H1 (cell line): ENCODE measurements around the gene NEURL1B. TPM values are rescaled to one million over a fixed set of nuclear protein-coding genes. Genes with fewer than 3 reads are reported as not detected.

Experiments used
- CTCF ChIA-PET: fragments of 300-600 bp; sonication (Branson Sonifier 250); formaldehyde crosslinking; loops from one replicate; lab custom pipeline; 2021; ENCODE audit not compliant: partially characterized antibody; lab: Charles Lee
- POLR2A ChIA-PET: fragments of 300-600 bp; sonication (Branson Sonifier 250); formaldehyde crosslinking; loops from one replicate; lab custom pipeline; 2021; ENCODE audit warnings: inconsistent platforms; ENCODE audit not compliant: partially characterized antibody; lab: Charles Lee
- DNase-seq, 2 experiments: peaks; one replicate each; pipeline versions ENCODE4 v3.0.0 to v3.0.0-alpha.2; 2010 to 2022; ENCODE audit warnings: low spot score in 2 of 2, low read depth in 1 of 2, mixed read lengths in 1 of 2
- FAIRE-seq: peaks from 2 replicates; lab custom pipeline; 2011; peaks lifted over from hg19 to GRCh38; lab: Jason Lieb, UNC
- H2AFZ ChIP-seq: 2 replicates; pipeline ENCODE4 v1.8.1; 2012; ENCODE audit warnings: low read length, inconsistent platforms
- H2AK5ac ChIP-seq: 2 replicates; pipeline ENCODE4 v1.6.1; 2013; ENCODE audit warnings: low read depth, low read length
- H2BK120ac ChIP-seq: replicated peaks from 2 replicates; pipeline ENCODE3; 2013; ENCODE audit warnings: low read depth, low read length, inconsistent platforms
- H2BK12ac ChIP-seq: 2 replicates; pipeline ENCODE4 v1.6.1; 2013; ENCODE audit warnings: low read depth, low read length
- H2BK15ac ChIP-seq: 2 replicates; pipeline ENCODE4 v1.6.1; 2013; ENCODE audit warnings: low read length
- H2BK20ac ChIP-seq: 2 replicates; pipeline ENCODE4 v1.6.1; 2013; ENCODE audit warnings: low read length
- H2BK5ac ChIP-seq: 2 replicates; pipeline ENCODE4 v1.6.1; 2013; ENCODE audit warnings: low read depth, low read length
- H3K14ac ChIP-seq: 2 replicates; pipeline ENCODE4 v1.6.1; 2013; ENCODE audit warnings: inconsistent platforms; ENCODE audit not compliant: insufficient read length
- H3K18ac ChIP-seq: 2 replicates; pipeline ENCODE4 v1.6.1; 2013; ENCODE audit warnings: low read length; ENCODE audit errors: extremely low read depth
- H3K23ac ChIP-seq: 2 replicates; pipeline ENCODE4 v1.6.1; 2013; ENCODE audit warnings: inconsistent platforms; ENCODE audit not compliant: insufficient read length
- H3K23me2 ChIP-seq: 2 replicates; pipeline ENCODE4 v1.6.1; 2013; ENCODE audit warnings: low read depth, low read length
- H3K27ac ChIP-seq: 2 replicates; pipeline ENCODE4 v1.6.1; 2011; ENCODE audit warnings: low read depth, low read length, inconsistent platforms
- H3K27me3 ChIP-seq, 4 experiments: replicated peaks in 1 of 4; 1 replicate in 1 of 4; 2 replicates in 3 of 4; pipeline versions ENCODE4 v1.6.1 to v1.8.1; 2011 to 2013; ENCODE audit warnings: low read length in 3 of 4, mild to moderate bottlenecking in 3 of 4, inconsistent platforms in 2 of 4, mixed read lengths in 2 of 4, moderate library complexity in 1 of 4; ENCODE audit not compliant: control insufficient read depth in 3 of 4, insufficient read depth in 3 of 4; ENCODE audit errors: extremely low read depth in 1 of 4
- H3K36me3 ChIP-seq, 4 experiments: 2 replicates each; pipeline versions ENCODE4 v1.6.1 to v1.8.1; 2011 to 2013; ENCODE audit warnings: mild to moderate bottlenecking in 4 of 4, low read length in 3 of 4, moderate library complexity in 2 of 4, control low read depth in 1 of 4, inconsistent platforms in 1 of 4; ENCODE audit not compliant: insufficient read depth in 4 of 4, control insufficient read depth in 2 of 4
- H3K4ac ChIP-seq: replicated peaks from 2 replicates; pipeline ENCODE3; 2013; ENCODE audit warnings: low read length, low read depth, mixed read lengths, inconsistent platforms; ENCODE audit not compliant: insufficient read length
- H3K4me1 ChIP-seq, 4 experiments: replicated peaks in 1 of 4; 1 replicate in 1 of 4; 2 replicates in 3 of 4; pipeline versions ENCODE4 v1.6.1 to v1.8.1; 2011 to 2013; ENCODE audit warnings: low read length in 3 of 4, inconsistent platforms in 2 of 4, mixed read lengths in 1 of 4; ENCODE audit not compliant: insufficient read depth in 4 of 4, control insufficient read depth in 3 of 4
- H3K4me2 ChIP-seq, 2 experiments: 2 replicates each; pipeline versions ENCODE4 v1.6.1 to v1.8.1; 2011 to 2013; ENCODE audit warnings: low read depth in 2 of 2, low read length in 2 of 2, control low read depth in 1 of 2, inconsistent platforms in 1 of 2, mild to moderate bottlenecking in 1 of 2; ENCODE audit not compliant: insufficient read depth in 1 of 2
- H3K4me3 ChIP-seq, 4 experiments: fragments of 200-600, 300-600 bp in 1 of 4; sonication (generic), shearing (Covaris generic), sonication (Bioruptor Twin) in 1 of 4; 2 replicates each; pipeline versions ENCODE4 v1.5.1 to v1.8.1; 2011 to 2016; ENCODE audit warnings: low read length in 4 of 4, low read depth in 3 of 4, control low read depth in 2 of 4, inconsistent platforms in 2 of 4, mild to moderate bottlenecking in 2 of 4, mixed read lengths in 1 of 4, moderate library complexity in 1 of 4; ENCODE audit not compliant: insufficient read depth in 2 of 4; ENCODE audit errors: extremely low read depth in 1 of 4
- H3K56ac ChIP-seq: replicated peaks from 2 replicates; pipeline ENCODE3; 2013; ENCODE audit warnings: low read depth, mild to moderate bottlenecking, mixed read lengths, low read length, inconsistent platforms; ENCODE audit not compliant: insufficient read length
- H3K79me1 ChIP-seq: 2 replicates; pipeline ENCODE4 v1.6.1; 2013; ENCODE audit warnings: low read depth, low read length, control low read depth
- H3K79me2 ChIP-seq, 2 experiments: 2 replicates each; pipeline versions ENCODE4 v1.6.1 to v1.8.1; 2012 to 2013; ENCODE audit warnings: low read length in 2 of 2, mild to moderate bottlenecking in 2 of 2, inconsistent platforms in 1 of 2; ENCODE audit not compliant: insufficient read depth in 2 of 2, control insufficient read depth in 1 of 2
- H3K9ac ChIP-seq, 4 experiments: replicated peaks in 1 of 4; 1 replicate in 1 of 4; 2 replicates in 3 of 4; pipeline versions ENCODE4 v1.6.1 to v1.8.1; 2011 to 2013; ENCODE audit warnings: low read depth in 3 of 4, low read length in 3 of 4, control low read depth in 2 of 4, mild to moderate bottlenecking in 2 of 4, moderate library complexity in 2 of 4, inconsistent platforms in 1 of 4; ENCODE audit errors: extremely low read depth in 1 of 4
- H3K9me3 ChIP-seq, 2 experiments: 2 replicates each; pipeline versions ENCODE4 v1.6.1 to v1.8.1; 2012 to 2013; ENCODE audit warnings: mild to moderate bottlenecking in 2 of 2, moderate library complexity in 2 of 2, control low read depth in 1 of 2, inconsistent platforms in 1 of 2, low read depth in 1 of 2, low read length in 1 of 2, mixed read lengths in 1 of 2; ENCODE audit not compliant: insufficient read depth in 2 of 2
- H4K20me1 ChIP-seq, 2 experiments: replicated peaks in 1 of 2; 2 replicates each; pipeline versions ENCODE3 to v1.8.1; 2011 to 2013; ENCODE audit warnings: inconsistent platforms in 2 of 2, low read length in 2 of 2, mild to moderate bottlenecking in 1 of 2; ENCODE audit not compliant: insufficient read depth in 2 of 2, control insufficient read depth in 1 of 2
- H4K5ac ChIP-seq: 2 replicates; pipeline ENCODE4 v1.6.1; 2013; ENCODE audit warnings: low read length, low read depth, mixed read lengths, inconsistent platforms; ENCODE audit not compliant: insufficient read length
- H4K8ac ChIP-seq: 2 replicates; pipeline ENCODE4 v1.8.0; 2013; ENCODE audit warnings: mild to moderate bottlenecking, moderate library complexity, low read length, inconsistent platforms; ENCODE audit not compliant: insufficient read depth; ENCODE audit errors: extremely low read depth
- H4K91ac ChIP-seq: replicated peaks from 2 replicates; pipeline ENCODE3; 2013; ENCODE audit warnings: low read length, mixed read lengths, inconsistent platforms; ENCODE audit not compliant: insufficient read length
- BRCA1 ChIP-seq: IDR thresholded peaks from 2 replicates; pipeline ENCODE4 v1.6.1; 2012; ENCODE audit warnings: low read depth, low read length, improper control_type of control experiment
- CEBPB ChIP-seq: IDR thresholded peaks from 2 replicates; pipeline ENCODE4 v1.6.1; 2012; ENCODE audit warnings: low read depth, low read length
- HDAC6 ChIP-seq: IDR thresholded peaks from one replicate; pipeline ENCODE4 v1.7.1; 2012; ENCODE audit warnings: low read depth, mild to moderate bottlenecking, inconsistent platforms, low read length, moderate library complexity
- KDM1A ChIP-seq: fragments of 200-600, 300-600 bp; sonication (generic); IDR thresholded peaks from 2 replicates; pipeline ENCODE4 v1.7.1; 2016; ENCODE audit warnings: mild to moderate bottlenecking, low read length, borderline replicate concordance
- NANOG ChIP-seq: IDR thresholded peaks from 2 replicates; pipeline ENCODE4 v1.6.1; 2011; ENCODE audit warnings: low read length, low read depth, mild to moderate bottlenecking, inconsistent platforms; ENCODE audit not compliant: insufficient read depth, poor library complexity, severe bottlenecking
- RNF2 ChIP-seq: fragments of 200-900, 300-1000 bp; sonication (generic); IDR thresholded peaks from 2 replicates; pipeline ENCODE4 v1.7.1; 2016; ENCODE audit warnings: borderline replicate concordance, low read depth, mild to moderate bottlenecking, antibody characterized with exemption, low read length; ENCODE audit not compliant: poor library complexity, severe bottlenecking; ENCODE audit errors: missing control alignments
- TAF7 ChIP-seq: optimal IDR thresholded peaks from 2 replicates; pipeline ENCODE3; 2011; ENCODE audit warnings: low read depth, mild to moderate bottlenecking, inconsistent platforms, low read length, moderate library complexity, borderline replicate concordance
- YY1 ChIP-seq: IDR thresholded peaks from 2 replicates; pipeline ENCODE4 v1.6.1; 2011; ENCODE audit warnings: low read depth, mild to moderate bottlenecking, low read length
- WGBS, 2 experiments: shearing (Covaris generic) in 1 of 2; methylation state at CpG; one replicate each; pipeline versions ENCODE4 v1.1.6 to v1.1.7; 2013 to 2015; ENCODE audit warnings: low lambda C conversion rate in 2 of 2, mixed read lengths in 2 of 2, inconsistent platforms in 1 of 2, low coverage in 1 of 2, missing lambda C conversion rate in 1 of 2; ENCODE audit not compliant: insufficient replicate concordance in 2 of 2, insufficient coverage in 1 of 2, insufficient read length in 1 of 2; ENCODE audit errors: extremely low coverage in 1 of 2, missing lambda C conversion rate in 1 of 2; 5-methylcytosine and 5-hydroxymethylcytosine counted together
- polyA plus RNA-seq, 7 experiments: library from polyadenylated mRNA; depleted of rRNA in 3 of 7; stranded (reverse) in 5 of 7; unstranded in 2 of 7; fragments of >200 nt in 5 of 7; fragments of 200-250 nt in 2 of 7; gene quantifications; 1 replicate in 5 of 7; 2 replicates in 1 of 7; 4 replicates in 1 of 7; pipeline versions ENCODE4 v1.2.1 to v1.2.3, GENCODE V29; 2011 to 2013; ENCODE audit warnings: missing spikeins in 2 of 7, mixed read lengths in 2 of 7
- total RNA-seq: library from RNA; stranded (reverse); fragmentation: NEBNext Ultra II Directional; extraction: Animal tissue kit (Norgen Biotek cat#: 25700); gene quantifications from 2 replicates; pipeline ENCODE4 v1.2.1, GENCODE V29; 2021
- TF ChIP-seq, protein P1 (sequence below): IDR thresholded peaks from 2 replicates; pipeline ENCODE4 v1.6.1; 2011; ENCODE audit warnings: low read depth, mild to moderate bottlenecking, low read length; ENCODE audit not compliant: insufficient read depth
- TF ChIP-seq, protein P2 (sequence below), 3 experiments: IDR thresholded peaks; 1 replicate in 2 of 3; 2 replicates in 1 of 3; pipeline versions ENCODE4 v1.5.1 to v1.6.1; 2011; ENCODE audit warnings: low read length in 3 of 3, mild to moderate bottlenecking in 3 of 3, inconsistent platforms in 2 of 3, low read depth in 1 of 3, moderate library complexity in 1 of 3; ENCODE audit not compliant: insufficient read depth in 1 of 3; ENCODE audit errors: control extremely low read depth in 1 of 3

Gene NEURL1B
- total and polyA plus RNA-seq, 2 of the 8 experiments (the other 6 are each of a cell fraction or from before 2014, with no cell fraction given) = 3.3 to 6.1 TPM

DNA sequence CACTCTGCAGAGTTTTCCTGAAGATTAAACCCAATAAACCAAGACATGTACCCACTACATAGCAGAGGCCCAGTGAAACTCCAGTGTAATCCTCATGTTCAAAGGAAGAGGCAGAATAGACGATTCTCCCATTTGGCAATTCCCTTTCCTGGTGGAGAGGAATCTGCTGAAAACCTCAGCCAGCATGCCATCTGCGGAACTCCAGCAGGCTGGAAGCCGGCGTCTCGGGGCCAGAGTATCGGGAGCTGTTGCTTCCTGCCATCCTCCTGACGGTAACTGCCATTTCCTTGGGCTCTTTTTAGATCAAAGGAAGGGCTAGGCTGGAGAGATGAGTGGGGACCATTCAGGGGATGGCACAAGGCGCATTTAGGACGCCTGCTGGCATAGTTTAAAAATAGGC lies 20.5 kb downstream of the NEURL1B start:
- Histone ChIP-seq H3K14ac (no peak overlapping the region), H3K4me2 (no peak overlapping the region), H2AK5ac (no peak overlapping the region), H3K4ac (no peak overlapping the region), H3K36me3 (no peaks in the 10 kb centered on the region), H3K23ac (no peak overlapping the region), H3K4me1 (peaks cover 0 to 2% (median 0%) of the 10 kb centered on the region in 4 experiments; a peak in 2 of 7 replicates), H3K18ac (no peak overlapping the region), H3K23me2 (no peaks in the 10 kb centered on the region), H3K27ac (no peak overlapping the region), H4K91ac (no peak overlapping the region), H3K4me3 (no peak overlapping the region), H3K79me2 (no peaks in the 10 kb centered on the region; a peak in 1 of 4 replicates), H3K27me3 (no peaks in the 10 kb centered on the region), H4K8ac (no peak overlapping the region), H4K20me1 (no peaks in the 10 kb centered on the region), H2BK20ac (no peak overlapping the region), H3K9ac (no peak overlapping the region), H3K9me3 (peaks cover 0 to 3% of the 10 kb centered on the region in 2 experiments; a peak in 1 of 4 replicates), H2BK12ac (no peak overlapping the region), H3K56ac (no peak overlapping the region), H2BK5ac (no peak overlapping the region), H2AFZ (no peak overlapping the region), H2BK120ac (no peak overlapping the region), H3K79me1 (no peaks in the 10 kb centered on the region), H2BK15ac (no peak overlapping the region), H4K5ac (no peak overlapping the region)
- no peak for DNase-seq
- POLR2A ChIA-PET = no interaction called here
- no peak for FAIRE-seq
- WGBS, 2 experiments = 94% methylated on average over 9 of the region's 9 CpGs; no CpG with 5 or more reads in 1 of the 2 experiments
- CTCF ChIA-PET = interaction anchor here (0.7 to 17.9 kb wide), 5 partner anchors 16 to 182 kb away, joined by 3 to 164 read pairs (median 3); partner anchors contain the start of gene NEURL1B
- no peak for TF ChIP-seq NANOG
- TF ChIP-seq RNF2 = no peak
- no peak for TF ChIP-seq CEBPB
- TF ChIP-seq KDM1A = no peak
- no peak for TF ChIP-seq TAF7
- TF ChIP-seq, protein P1, sequence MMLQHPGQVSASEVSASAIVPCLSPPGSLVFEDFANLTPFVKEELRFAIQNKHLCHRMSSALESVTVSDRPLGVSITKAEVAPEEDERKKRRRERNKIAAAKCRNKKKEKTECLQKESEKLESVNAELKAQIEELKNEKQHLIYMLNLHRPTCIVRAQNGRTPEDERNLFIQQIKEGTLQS = no peak
- no peak for TF ChIP-seq BRCA1
- TF ChIP-seq HDAC6 = no peak
- TF ChIP-seq, protein P2, sequence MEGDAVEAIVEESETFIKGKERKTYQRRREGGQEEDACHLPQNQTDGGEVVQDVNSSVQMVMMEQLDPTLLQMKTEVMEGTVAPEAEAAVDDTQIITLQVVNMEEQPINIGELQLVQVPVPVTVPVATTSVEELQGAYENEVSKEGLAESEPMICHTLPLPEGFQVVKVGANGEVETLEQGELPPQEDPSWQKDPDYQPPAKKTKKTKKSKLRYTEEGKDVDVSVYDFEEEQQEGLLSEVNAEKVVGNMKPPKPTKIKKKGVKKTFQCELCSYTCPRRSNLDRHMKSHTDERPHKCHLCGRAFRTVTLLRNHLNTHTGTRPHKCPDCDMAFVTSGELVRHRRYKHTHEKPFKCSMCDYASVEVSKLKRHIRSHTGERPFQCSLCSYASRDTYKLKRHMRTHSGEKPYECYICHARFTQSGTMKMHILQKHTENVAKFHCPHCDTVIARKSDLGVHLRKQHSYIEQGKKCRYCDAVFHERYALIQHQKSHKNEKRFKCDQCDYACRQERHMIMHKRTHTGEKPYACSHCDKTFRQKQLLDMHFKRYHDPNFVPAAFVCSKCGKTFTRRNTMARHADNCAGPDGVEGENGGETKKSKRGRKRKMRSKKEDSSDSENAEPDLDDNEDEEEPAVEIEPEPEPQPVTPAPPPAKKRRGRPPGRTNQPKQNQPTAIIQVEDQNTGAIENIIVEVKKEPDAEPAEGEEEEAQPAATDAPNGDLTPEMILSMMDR (IDR thresholded peaks at IDR 0.05; ENCODE audit: control extremely low read depth in 1 of 3, insufficient read depth in 1 of 3, low read depth in 1 of 3, low read length in 3 of 3) = no peak
- TF ChIP-seq YY1 = no peak
